OCI-LY7 (cell line): ENCODE data around the gene CFDP1. TPM values are rescaled to one million over a fixed set of nuclear protein-coding genes. Genes with fewer than 3 reads are reported as not detected.

ENCODE experiments used
- BruUV-seq: library from RNA; stranded (reverse); fragments of 400-500 nt; replicated peaks from 2 replicates; lab custom pipeline; 2021; lab: Mats Ljungman, UMichigan
- CTCF ChIA-PET: fragments of 300-600 bp; sonication (Branson Sonifier 250); formaldehyde crosslinking; loops from one replicate; lab custom pipeline; 2022; ENCODE audit warnings: antibody characterized with exemption; ENCODE audit not compliant: unreplicated experiment; lab: Charles Lee
- POLR2A ChIA-PET: fragments of 300-600 bp; sonication (Branson Sonifier 250); formaldehyde crosslinking; loops from one replicate; lab custom pipeline; 2022; ENCODE audit warnings: antibody characterized with exemption; lab: Charles Lee
- DNase-seq: peaks from one replicate; pipeline ENCODE4 v3.0.0-alpha.2; 2015; ENCODE audit warnings: low spot score
- H2AFZ ChIP-seq: fragments of 200-600 bp; sonication (generic), shearing (Covaris generic); 2 replicates; pipeline ENCODE4 v1.6.1; 2014; ENCODE audit warnings: mild to moderate bottlenecking, antibody characterized with exemption, low read length, moderate library complexity
- H3K27ac ChIP-seq: fragments of 200-600 bp; sonication (generic); 2 replicates; pipeline ENCODE4 v1.5.1; 2014; ENCODE audit warnings: mixed run types, low read depth, mild to moderate bottlenecking, moderate library complexity, low read length, inconsistent platforms; ENCODE audit not compliant: poor library complexity, severe bottlenecking
- H3K36me3 ChIP-seq: fragments of 200-600 bp; sonication (generic); 2 replicates; pipeline ENCODE4 v1.6.1; 2014; ENCODE audit warnings: mild to moderate bottlenecking, antibody characterized with exemption, low read length, moderate library complexity, mixed read lengths; ENCODE audit not compliant: insufficient read depth
- H3K4me1 ChIP-seq: fragments of 200-600 bp; sonication (generic); 2 replicates; pipeline ENCODE4 v1.5.1; 2014; ENCODE audit warnings: mild to moderate bottlenecking, low read length; ENCODE audit not compliant: insufficient read depth, poor library complexity, severe bottlenecking
- H3K4me2 ChIP-seq: fragments of 200-600 bp; sonication (generic); 2 replicates; pipeline ENCODE4 v1.6.1; 2014; ENCODE audit warnings: mild to moderate bottlenecking, low read length
- H3K4me3 ChIP-seq: fragments of 200-600 bp; sonication (generic); 2 replicates; pipeline ENCODE4 v1.5.1; 2014; ENCODE audit warnings: mild to moderate bottlenecking, low read depth, low read length; ENCODE audit not compliant: poor library complexity, severe bottlenecking
- H3K79me2 ChIP-seq: fragments of 200-600 bp; sonication (generic); 2 replicates; pipeline ENCODE4 v1.6.1; 2016; ENCODE audit warnings: low read depth, mild to moderate bottlenecking, low read length, moderate library complexity, mixed read lengths; ENCODE audit not compliant: insufficient read depth
- H3K9me2 ChIP-seq: fragments of 200-600 bp; sonication (generic); 2 replicates; pipeline ENCODE4 v1.6.1; 2016; ENCODE audit warnings: mild to moderate bottlenecking, low read length, mixed read lengths; ENCODE audit not compliant: insufficient read depth
- H3K9me3 ChIP-seq: fragments of 200-600 bp; sonication (generic); 2 replicates; pipeline ENCODE4 v1.6.1; 2014; ENCODE audit warnings: mild to moderate bottlenecking, mixed run types, low read length, mixed read lengths
- H4K20me1 ChIP-seq: fragments of 200-600 bp; sonication (generic); 2 replicates; pipeline ENCODE4 v1.6.1; 2014; ENCODE audit warnings: mild to moderate bottlenecking, antibody characterized with exemption, low read length, moderate library complexity, mixed read lengths; ENCODE audit not compliant: insufficient read depth
- CTCF ChIP-seq: fragments of 200-600 bp; sonication (generic); conservative IDR thresholded peaks from 2 replicates; pipeline ENCODE4 v1.5.1; 2014; ENCODE audit warnings: mild to moderate bottlenecking, antibody characterized with exemption, low read length, moderate library complexity, mixed read lengths
- EZH2phosphoT487 ChIP-seq: fragments of 200-600 bp; sonication (generic); IDR thresholded peaks from 2 replicates; pipeline ENCODE4 v1.6.1; 2018; ENCODE audit warnings: low read depth, borderline replicate concordance, mild to moderate bottlenecking, mixed run types, antibody characterized with exemption, low read length, moderate library complexity, mixed read lengths
- intact Hi-C: fragments of 100-400 bp; cut with micrococcal nuclease; formaldehyde crosslinking; loops from one replicate; pipeline ENCODE4 v1.10.0; 2022; ENCODE audit not compliant: unreplicated experiment
- total RNA-seq, 2 experiments: library from RNA; depleted of rRNA in 1 of 2; stranded (reverse); fragments of >200 nt in 1 of 2; shearing (Covaris generic) in 1 of 2; gene quantifications; 2 replicates each; pipeline ENCODE4 v1.2.3, GENCODE V29; 2014 to 2022

CFDP1 gene
- total RNA-seq, 2 experiments from 2014 or later, result 30.0 to 57.6 TPM

- Histone ChIP-seq H3K4me1 (peaks cover 27% of the 10 kb centered on the region), H3K9me3 (no peaks in the 10 kb centered on the region), H3K4me2 (no peak overlapping the region), H3K36me3 (no peaks in the 10 kb centered on the region), H4K20me1 (no peaks in the 10 kb centered on the region), H3K27ac (no peak overlapping the region), H3K4me3 (no peak overlapping the region), H2AFZ (no peak overlapping the region), H3K79me2 (no peaks in the 10 kb centered on the region), H3K9me2 (no peaks in the 10 kb centered on the region)
- POLR2A ChIA-PET, result interaction anchor here (0.7 kb wide), 1 partner anchor 472 kb away, joined by 3 read pairs; no protein-coding TSS in a partner anchor
- DNase-seq, result no peak
- CTCF ChIA-PET, result interaction anchor here (0.6 kb wide), 1 partner anchor 54 kb away, joined by 3 read pairs; no protein-coding TSS in a partner anchor
- TF ChIP-seq EZH2phosphoT487 (no peak), CTCF (no peak)
- intact Hi-C loops, result no loop called here
- BruUV-seq, result no TSS peak
Observed at GRCh38 chr16:75246504-75247205, 186.6 kb downstream of the CFDP1 start.

GRCh38 chr16:75244844-75245758 is 188.2 kb downstream of the CFDP1 start:
- BruUV-seq, result no TSS peak
- ChIA-PET POLR2A (no interaction called here), CTCF (no interaction called here)

More at GRCh38 chr16:75244844-75245758, 188.2 kb downstream of the CFDP1 start:
- Histone ChIP-seq H3K79me2 (no peaks in the 10 kb centered on the region), H3K4me2 (peak overlapping the region; percentile 63), H2AFZ (no peak overlapping the region), H4K20me1 (no peaks in the 10 kb centered on the region), H3K9me3 (no peaks in the 10 kb centered on the region), H3K4me1 (peaks cover 21% of the 10 kb centered on the region), H3K9me2 (no peaks in the 10 kb centered on the region), H3K27ac (peak overlapping the region; percentile 58), H3K36me3 (no peaks in the 10 kb centered on the region), H3K4me3 (peak overlapping the region; percentile 34)
- intact Hi-C loops, result no loop called here
- TF ChIP-seq CTCF, result no peak
- TF ChIP-seq EZH2phosphoT487, result no peak
- peak; percentile 66 for DNase-seq
